K562 (cell line): ENCODE data around the gene TNFAIP3. TPM values are rescaled to one million over a fixed set of nuclear protein-coding genes. Genes with fewer than 3 reads are reported as not detected.

Experiments
- ATF7 ChIP-seq: fragments of 450-650 bp; IDR thresholded peaks from 2 replicates; pipeline ENCODE4 v1.7.1; 2014; ENCODE audit warnings: mild to moderate bottlenecking, moderate library complexity
- C11orf30 ChIP-seq: fragments of 450-650 bp; IDR thresholded peaks from 2 replicates; pipeline ENCODE4 v1.6.1; 2016; ENCODE audit warnings: low read depth, mild to moderate bottlenecking
- CBX3 ChIP-seq, 2 experiments: IDR thresholded peaks; 1 replicate in 1 of 2; 2 replicates in 1 of 2; pipeline ENCODE4 v1.6.1; 2012; ENCODE audit warnings: inconsistent platforms in 2 of 2, low read length in 2 of 2, borderline replicate concordance in 1 of 2, control low read depth in 1 of 2
- DIDO1 ChIP-seq: fragments of 450-650 bp; IDR thresholded peaks from 2 replicates; pipeline ENCODE4 v1.6.1; 2016; ENCODE audit warnings: low read depth, missing biosample characterization, missing genetic modification characterization
- DMBX1 ChIP-seq: fragments of 250-450 bp; sonication (Bioruptor Pico); IDR thresholded peaks from 2 replicates; pipeline ENCODE4 v1.8.0; 2022; ENCODE audit warnings: inconsistent platforms, mild to moderate bottlenecking, moderate library complexity, borderline replicate concordance
- EP300 ChIP-seq: IDR thresholded peaks from 2 replicates; pipeline ENCODE4 v1.6.1; 2012; ENCODE audit warnings: low read length, improper control_type of control experiment
- EP400 ChIP-seq: fragments of 450-650 bp; IDR thresholded peaks from 2 replicates; pipeline ENCODE4 v1.6.1; 2017; ENCODE audit warnings: antibody characterized with exemption, mild to moderate bottlenecking, moderate library complexity
- HDAC2 ChIP-seq: fragments of 450-650 bp; IDR thresholded peaks from 2 replicates; pipeline ENCODE4 v1.6.1; 2016; ENCODE audit warnings: mild to moderate bottlenecking
- JUND ChIP-seq, 2 experiments: IDR thresholded peaks; 2 replicates in 1 of 2; 3 replicates in 1 of 2; pipeline ENCODE4 v1.6.1; 2011; ENCODE audit warnings: borderline replicate concordance in 2 of 2, low read depth in 2 of 2, low read length in 2 of 2, improper control_type of control experiment in 1 of 2, missing biosample characterization in 1 of 2, missing genetic modification characterization in 1 of 2, missing genetic modification reagents in 1 of 2
- KDM5B ChIP-seq: fragments of 200-600 bp; sonication (generic); IDR thresholded peaks from 2 replicates; pipeline ENCODE4 v1.6.1; 2012; ENCODE audit warnings: low read depth, mild to moderate bottlenecking, moderate library complexity, low read length, control low read depth, inconsistent platforms; ENCODE audit not compliant: insufficient replicate concordance
- MTA3 ChIP-seq: fragments of 450-650 bp; formaldehyde crosslinking; IDR thresholded peaks from 2 replicates; pipeline ENCODE4 v1.6.1; 2017; ENCODE audit warnings: mild to moderate bottlenecking, borderline replicate concordance
- NFXL1 ChIP-seq: fragments of 450-650 bp; formaldehyde crosslinking; IDR thresholded peaks from 2 replicates; pipeline ENCODE4 v1.4.0; 2021; ENCODE audit warnings: mild to moderate bottlenecking
- NRF1 ChIP-seq, 2 experiments: fragments of 450-650 bp; IDR thresholded peaks in 1 of 2; conservative IDR thresholded peaks in 1 of 2; 2 replicates each; pipeline ENCODE4 v1.6.1; 2014; ENCODE audit warnings: mild to moderate bottlenecking in 2 of 2
- PHB ChIP-seq: fragments of 250-450 bp; sonication (Bioruptor Pico); IDR thresholded peaks from 2 replicates; pipeline ENCODE4 v1.5.0; 2021
- TOE1 ChIP-seq, 2 experiments: fragments of 450-650 bp in 1 of 2; sonication (generic) in 1 of 2; formaldehyde crosslinking in 1 of 2; IDR thresholded peaks; 2 replicates each; pipeline versions ENCODE4 v1.7.1 to v1.8.0; 2016 to 2022; ENCODE audit warnings: borderline replicate concordance in 2 of 2, mild to moderate bottlenecking in 2 of 2, antibody characterized with exemption in 1 of 2, inconsistent platforms in 1 of 2, low read depth in 1 of 2, missing genetic modification reagents in 1 of 2, moderate library complexity in 1 of 2
- ZNF445 ChIP-seq: fragments of 250-450 bp; sonication (Bioruptor Pico); IDR thresholded peaks from 2 replicates; pipeline ENCODE4 v1.4.0; 2020; ENCODE audit warnings: low read depth, mild to moderate bottlenecking, moderate library complexity
- ZNF77 ChIP-seq: fragments of 250-450 bp; sonication (Bioruptor Pico); IDR thresholded peaks from 2 replicates; pipeline ENCODE4 v1.5.0; 2020
- ZNF79 ChIP-seq: fragments of 250-450 bp; sonication (Bioruptor Pico); IDR thresholded peaks from 2 replicates; pipeline ENCODE4 v1.4.0; 2020; ENCODE audit warnings: low read depth, mild to moderate bottlenecking, moderate library complexity
- polyA plus RNA-seq, 8 experiments: library from polyadenylated mRNA; depleted of rRNA in 4 of 8; stranded (reverse) in 5 of 8; unstranded in 3 of 8; fragments of >200 nt; fragmentation: Nextera tagmentation in 2 of 8; fragmentation: Illumina TruSeq in 1 of 8; extraction: Ambion mirVana in 2 of 8; extraction: Trizol in 1 of 8; gene quantifications; 2 replicates each; pipeline versions ENCODE4 v1.2.1 to v1.2.3, GENCODE V29; 2011 to 2014; ENCODE audit warnings: inconsistent platforms in 1 of 8, missing spikeins in 1 of 8
- total RNA-seq, 7 experiments: library from RNA; depleted of rRNA in 6 of 7; stranded (reverse); fragments of >200 nt in 6 of 7; fragmentation: Illumina TruSeq in 2 of 7; extraction: Trizol in 2 of 7; gene quantifications; 2 replicates each; pipeline versions ENCODE4 v1.2.1 to v1.2.3, GENCODE V29; 2011 to 2021; ENCODE audit warnings: low replicate concordance in 1 of 7
- TF ChIP-seq, protein P1 (sequence below): fragments of 450-650 bp; IDR thresholded peaks from 2 replicates; pipeline ENCODE4 v1.7.0; 2016; ENCODE audit warnings: borderline replicate concordance
- TF ChIP-seq, protein P2 (sequence below): fragments of 250-450 bp; sonication (Bioruptor Pico); IDR thresholded peaks from 2 replicates; pipeline ENCODE4 v1.5.0; 2020; ENCODE audit warnings: mild to moderate bottlenecking
- TF ChIP-seq, protein P3 (sequence below): fragments of 450-650 bp; IDR thresholded peaks from 2 replicates; pipeline ENCODE4 v1.6.1; 2016; ENCODE audit warnings: low read depth, mild to moderate bottlenecking, moderate library complexity

TNFAIP3 gene
- total and polyA plus RNA-seq, 9 of the 15 experiments (the other 6 are each of a cell fraction or from before 2014, with no cell fraction given) = 0.79 to 17.0 (median 6.4) TPM

DNA sequence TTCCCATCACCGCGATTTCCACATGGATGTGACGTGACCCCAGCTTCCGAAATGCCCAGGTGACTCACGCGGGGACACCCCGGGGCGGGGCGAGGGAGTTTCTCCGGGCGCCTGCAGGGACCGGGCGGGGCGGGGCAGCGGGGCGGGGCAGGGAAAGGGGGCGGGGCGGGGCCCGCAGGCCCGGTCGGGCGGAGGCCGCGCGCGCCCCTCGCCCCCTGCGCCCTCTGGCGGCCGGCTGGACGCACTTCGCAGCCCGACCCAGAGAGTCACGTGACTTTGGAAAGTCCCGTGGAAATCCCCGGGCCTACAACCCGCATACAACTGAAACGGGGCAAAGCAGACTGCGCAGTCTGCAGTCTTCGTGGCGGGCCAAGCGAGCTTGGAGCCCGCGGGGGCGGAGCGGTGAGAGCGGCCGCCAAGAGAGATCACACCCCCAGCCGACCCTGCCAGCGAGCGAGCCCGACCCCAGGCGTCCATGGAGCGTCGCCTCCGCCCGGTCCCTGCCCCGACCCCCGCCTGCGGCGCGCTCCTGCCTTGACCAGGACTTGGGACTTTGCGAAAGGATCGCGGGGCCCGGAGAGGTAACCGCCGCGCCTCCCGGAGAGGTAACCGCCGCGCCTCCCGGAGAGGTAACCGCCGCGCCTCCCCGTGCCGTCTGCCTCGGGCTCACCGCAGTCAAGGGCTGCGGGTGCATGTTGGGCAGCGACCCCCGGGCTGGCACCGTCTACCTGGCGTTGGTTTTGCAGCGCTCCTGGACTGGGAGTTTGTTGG is at the start of gene TNFAIP3 (continued):
- TF ChIP-seq, protein P1, sequence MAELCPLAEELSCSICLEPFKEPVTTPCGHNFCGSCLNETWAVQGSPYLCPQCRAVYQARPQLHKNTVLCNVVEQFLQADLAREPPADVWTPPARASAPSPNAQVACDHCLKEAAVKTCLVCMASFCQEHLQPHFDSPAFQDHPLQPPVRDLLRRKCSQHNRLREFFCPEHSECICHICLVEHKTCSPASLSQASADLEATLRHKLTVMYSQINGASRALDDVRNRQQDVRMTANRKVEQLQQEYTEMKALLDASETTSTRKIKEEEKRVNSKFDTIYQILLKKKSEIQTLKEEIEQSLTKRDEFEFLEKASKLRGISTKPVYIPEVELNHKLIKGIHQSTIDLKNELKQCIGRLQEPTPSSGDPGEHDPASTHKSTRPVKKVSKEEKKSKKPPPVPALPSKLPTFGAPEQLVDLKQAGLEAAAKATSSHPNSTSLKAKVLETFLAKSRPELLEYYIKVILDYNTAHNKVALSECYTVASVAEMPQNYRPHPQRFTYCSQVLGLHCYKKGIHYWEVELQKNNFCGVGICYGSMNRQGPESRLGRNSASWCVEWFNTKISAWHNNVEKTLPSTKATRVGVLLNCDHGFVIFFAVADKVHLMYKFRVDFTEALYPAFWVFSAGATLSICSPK = no peak
- no peak for TF ChIP-seq NFXL1
- no peak for TF ChIP-seq PHB
- no peak for TF ChIP-seq DIDO1 (tag)
- peak; percentile 96 for TF ChIP-seq JUND (IDR thresholded peaks at IDR 0.05; ENCODE audit: borderline replicate concordance, low read depth, low read length)
- peak; percentile 77; the same call in 1 of the 3 replicates for TF ChIP-seq JUND (tag; IDR thresholded peaks at IDR 0.05; ENCODE audit: borderline replicate concordance, low read depth, low read length)
- peak; percentile 44; the same call in 1 of the 2 replicates for TF ChIP-seq ZNF79 (CRISPR knock-in tag)
- peak; percentile 63 for TF ChIP-seq KDM5B
- TF ChIP-seq HDAC2 = 0 out of 2 replicates have a peak, but pooled peaks have one; percentile 11
- TF ChIP-seq EP400 = no peak
- peak in 1 of 2 experiments; percentile 58; a peak in 1 of 3 replicates for TF ChIP-seq CBX3 (IDR thresholded peaks at IDR 0.05; ENCODE audit: borderline replicate concordance in 1 of 2, low read length in 2 of 2)
- peak; percentile 41 to 53; a peak in 3 of 4 replicates for TF ChIP-seq NRF1 (conservative IDR thresholded peaks at IDR 0.05 in 1 of 2, IDR thresholded peaks at IDR 0.05 in 1 of 2)
- TF ChIP-seq ZNF445 (CRISPR knock-in tag) = 0 out of 2 replicates have a peak, but pooled peaks have one; percentile 18
- TF ChIP-seq ATF7 = peak; percentile 68
- TF ChIP-seq, protein P2, sequence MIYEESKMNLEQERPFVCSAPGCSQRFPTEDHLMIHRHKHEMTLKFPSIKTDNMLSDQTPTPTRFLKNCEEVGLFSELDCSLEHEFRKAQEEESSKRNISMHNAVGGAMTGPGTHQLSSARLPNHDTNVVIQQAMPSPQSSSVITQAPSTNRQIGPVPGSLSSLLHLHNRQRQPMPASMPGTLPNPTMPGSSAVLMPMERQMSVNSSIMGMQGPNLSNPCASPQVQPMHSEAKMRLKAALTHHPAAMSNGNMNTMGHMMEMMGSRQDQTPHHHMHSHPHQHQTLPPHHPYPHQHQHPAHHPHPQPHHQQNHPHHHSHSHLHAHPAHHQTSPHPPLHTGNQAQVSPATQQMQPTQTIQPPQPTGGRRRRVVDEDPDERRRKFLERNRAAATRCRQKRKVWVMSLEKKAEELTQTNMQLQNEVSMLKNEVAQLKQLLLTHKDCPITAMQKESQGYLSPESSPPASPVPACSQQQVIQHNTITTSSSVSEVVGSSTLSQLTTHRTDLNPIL (CRISPR knock-in tag) = no peak; the same call in 1 of the 2 replicates
- TF ChIP-seq, protein P3, sequence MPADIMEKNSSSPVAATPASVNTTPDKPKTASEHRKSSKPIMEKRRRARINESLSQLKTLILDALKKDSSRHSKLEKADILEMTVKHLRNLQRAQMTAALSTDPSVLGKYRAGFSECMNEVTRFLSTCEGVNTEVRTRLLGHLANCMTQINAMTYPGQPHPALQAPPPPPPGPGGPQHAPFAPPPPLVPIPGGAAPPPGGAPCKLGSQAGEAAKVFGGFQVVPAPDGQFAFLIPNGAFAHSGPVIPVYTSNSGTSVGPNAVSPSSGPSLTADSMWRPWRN = no peak
- 0 out of 2 replicates have a peak, but pooled peaks have one; percentile 18 for TF ChIP-seq C11orf30
- peak; percentile 99 for TF ChIP-seq TOE1 (IDR thresholded peaks at IDR 0.05; ENCODE audit: borderline replicate concordance)
- TF ChIP-seq TOE1 (CRISPR knock-in tag; IDR thresholded peaks at IDR 0.05; ENCODE audit: borderline replicate concordance, low read depth) = peak; percentile 46; the same call in 1 of the 2 replicates
- peak; percentile 34; the same call in 1 of the 2 replicates for TF ChIP-seq MTA3
- no peak for TF ChIP-seq ZNF77 (CRISPR knock-in tag)
- no peak for TF ChIP-seq EP300
- peak; percentile 48; the same call in 1 of the 2 replicates for TF ChIP-seq DMBX1 (CRISPR knock-in tag)
